Measurements from ENCODE around the gene TUBGCP2. TPM values are rescaled to one million over a fixed set of nuclear protein-coding genes. Genes with fewer than 3 reads are reported as not detected.

The TUBGCP2 gene
- total RNA-seq, 1 experiment from 2014 or later: 93.7 TPM

DNA sequence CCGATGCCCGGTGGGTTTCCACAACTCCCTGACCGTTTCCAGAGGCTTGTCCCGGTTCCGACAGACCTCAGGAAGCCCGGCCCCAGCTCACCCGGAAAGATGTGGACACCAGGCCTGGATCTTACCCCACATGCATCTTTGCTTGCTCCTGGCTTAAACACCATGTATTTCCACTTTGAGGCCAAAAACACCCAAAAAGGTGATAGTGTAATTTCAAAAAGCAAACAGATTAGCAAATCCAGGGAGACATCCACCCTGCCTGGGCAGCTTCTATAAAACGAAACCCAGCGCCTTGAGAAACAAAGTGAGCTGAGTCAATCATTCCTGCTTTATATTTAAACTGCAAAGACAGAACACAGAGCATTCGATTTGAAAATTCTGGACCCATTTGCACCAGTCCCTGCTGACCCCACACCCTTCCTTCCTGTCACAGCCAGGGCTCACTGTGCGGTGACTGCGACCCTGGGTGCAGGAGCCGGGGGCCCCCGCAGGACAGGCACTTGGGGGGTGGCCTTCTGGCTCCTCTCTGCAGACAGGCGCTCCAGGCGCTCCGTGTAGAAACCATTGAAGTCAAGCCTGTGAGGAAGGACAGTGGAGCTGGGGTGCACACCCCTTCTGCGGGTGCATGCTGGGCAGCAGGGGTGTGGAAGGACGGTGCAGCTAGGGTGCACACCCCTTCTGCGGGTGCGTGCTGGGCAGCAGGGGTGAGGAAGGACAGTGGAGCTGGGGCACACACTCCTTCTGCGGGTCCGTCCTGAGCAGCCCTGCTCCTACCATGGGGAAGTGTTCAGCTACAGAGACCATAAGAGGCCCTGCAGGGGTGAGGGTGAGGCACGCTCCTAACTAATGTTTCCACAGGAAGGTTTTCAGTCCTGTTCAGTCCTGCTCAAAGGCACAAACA lies 29.1 kb downstream of the TUBGCP2 start:
- in situ Hi-C loops (cut with HindIII; ENCODE audit: low pct_unique_long_range_greater_than_20kb, low sequenced_read_pairs): no loop called here
- DNase-seq (ENCODE audit: low read depth, low spot score) (no peak), ATAC-seq (no peak)
- Histone ChIP-seq H3K36me3 (ENCODE audit: control insufficient read depth, insufficient read depth, low read length) (no peaks in the 10 kb centered on the region; the same call in 1 of the 2 replicates), H3K9me3 (ENCODE audit: control insufficient read depth, insufficient read depth, low read depth, low read length) (no peaks in the 10 kb centered on the region), H3K4me1 (ENCODE audit: control insufficient read depth, insufficient read depth, low read length) (peaks cover 44% of the 10 kb centered on the region), H3K27ac (ENCODE audit: low read length) (no peak overlapping the region), H3K4me3 (ENCODE audit: low read depth in 2 of 2, low read length in 2 of 2) (no peak overlapping the region), H3K27me3 (ENCODE audit: control insufficient read depth, insufficient read depth, low read length) (no peaks in the 10 kb centered on the region)
- BruUV-seq (replicated peaks): no TSS peak
- intact Hi-C loops (cut with micrococcal nuclease; ENCODE audit: unreplicated experiment): no loop called here
- TF ChIP-seq POLR2AphosphoS5 (IDR thresholded peaks at IDR 0.05; ENCODE audit: low read depth, low read length) (no peak), TCF7L2 (IDR thresholded peaks at IDR 0.05; ENCODE audit: low read depth, low read length) (no peak), SIN3A (IDR thresholded peaks at IDR 0.05; ENCODE audit: borderline replicate concordance, insufficient read depth, low read depth, low read length) (no peak)
- TF ChIP-seq, protein P1, sequence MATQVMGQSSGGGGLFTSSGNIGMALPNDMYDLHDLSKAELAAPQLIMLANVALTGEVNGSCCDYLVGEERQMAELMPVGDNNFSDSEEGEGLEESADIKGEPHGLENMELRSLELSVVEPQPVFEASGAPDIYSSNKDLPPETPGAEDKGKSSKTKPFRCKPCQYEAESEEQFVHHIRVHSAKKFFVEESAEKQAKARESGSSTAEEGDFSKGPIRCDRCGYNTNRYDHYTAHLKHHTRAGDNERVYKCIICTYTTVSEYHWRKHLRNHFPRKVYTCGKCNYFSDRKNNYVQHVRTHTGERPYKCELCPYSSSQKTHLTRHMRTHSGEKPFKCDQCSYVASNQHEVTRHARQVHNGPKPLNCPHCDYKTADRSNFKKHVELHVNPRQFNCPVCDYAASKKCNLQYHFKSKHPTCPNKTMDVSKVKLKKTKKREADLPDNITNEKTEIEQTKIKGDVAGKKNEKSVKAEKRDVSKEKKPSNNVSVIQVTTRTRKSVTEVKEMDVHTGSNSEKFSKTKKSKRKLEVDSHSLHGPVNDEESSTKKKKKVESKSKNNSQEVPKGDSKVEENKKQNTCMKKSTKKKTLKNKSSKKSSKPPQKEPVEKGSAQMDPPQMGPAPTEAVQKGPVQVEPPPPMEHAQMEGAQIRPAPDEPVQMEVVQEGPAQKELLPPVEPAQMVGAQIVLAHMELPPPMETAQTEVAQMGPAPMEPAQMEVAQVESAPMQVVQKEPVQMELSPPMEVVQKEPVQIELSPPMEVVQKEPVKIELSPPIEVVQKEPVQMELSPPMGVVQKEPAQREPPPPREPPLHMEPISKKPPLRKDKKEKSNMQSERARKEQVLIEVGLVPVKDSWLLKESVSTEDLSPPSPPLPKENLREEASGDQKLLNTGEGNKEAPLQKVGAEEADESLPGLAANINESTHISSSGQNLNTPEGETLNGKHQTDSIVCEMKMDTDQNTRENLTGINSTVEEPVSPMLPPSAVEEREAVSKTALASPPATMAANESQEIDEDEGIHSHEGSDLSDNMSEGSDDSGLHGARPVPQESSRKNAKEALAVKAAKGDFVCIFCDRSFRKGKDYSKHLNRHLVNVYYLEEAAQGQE (IDR thresholded peaks at IDR 0.05; ENCODE audit: insufficient read depth in 1 of 2, low read depth in 2 of 2, low read length in 1 of 2): no peak
- TF ChIP-seq, protein P2, sequence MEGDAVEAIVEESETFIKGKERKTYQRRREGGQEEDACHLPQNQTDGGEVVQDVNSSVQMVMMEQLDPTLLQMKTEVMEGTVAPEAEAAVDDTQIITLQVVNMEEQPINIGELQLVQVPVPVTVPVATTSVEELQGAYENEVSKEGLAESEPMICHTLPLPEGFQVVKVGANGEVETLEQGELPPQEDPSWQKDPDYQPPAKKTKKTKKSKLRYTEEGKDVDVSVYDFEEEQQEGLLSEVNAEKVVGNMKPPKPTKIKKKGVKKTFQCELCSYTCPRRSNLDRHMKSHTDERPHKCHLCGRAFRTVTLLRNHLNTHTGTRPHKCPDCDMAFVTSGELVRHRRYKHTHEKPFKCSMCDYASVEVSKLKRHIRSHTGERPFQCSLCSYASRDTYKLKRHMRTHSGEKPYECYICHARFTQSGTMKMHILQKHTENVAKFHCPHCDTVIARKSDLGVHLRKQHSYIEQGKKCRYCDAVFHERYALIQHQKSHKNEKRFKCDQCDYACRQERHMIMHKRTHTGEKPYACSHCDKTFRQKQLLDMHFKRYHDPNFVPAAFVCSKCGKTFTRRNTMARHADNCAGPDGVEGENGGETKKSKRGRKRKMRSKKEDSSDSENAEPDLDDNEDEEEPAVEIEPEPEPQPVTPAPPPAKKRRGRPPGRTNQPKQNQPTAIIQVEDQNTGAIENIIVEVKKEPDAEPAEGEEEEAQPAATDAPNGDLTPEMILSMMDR (IDR thresholded peaks at IDR 0.05): no peak
- ChIA-PET CTCF (no interaction called here), POLR2A (no interaction called here)

DNA sequence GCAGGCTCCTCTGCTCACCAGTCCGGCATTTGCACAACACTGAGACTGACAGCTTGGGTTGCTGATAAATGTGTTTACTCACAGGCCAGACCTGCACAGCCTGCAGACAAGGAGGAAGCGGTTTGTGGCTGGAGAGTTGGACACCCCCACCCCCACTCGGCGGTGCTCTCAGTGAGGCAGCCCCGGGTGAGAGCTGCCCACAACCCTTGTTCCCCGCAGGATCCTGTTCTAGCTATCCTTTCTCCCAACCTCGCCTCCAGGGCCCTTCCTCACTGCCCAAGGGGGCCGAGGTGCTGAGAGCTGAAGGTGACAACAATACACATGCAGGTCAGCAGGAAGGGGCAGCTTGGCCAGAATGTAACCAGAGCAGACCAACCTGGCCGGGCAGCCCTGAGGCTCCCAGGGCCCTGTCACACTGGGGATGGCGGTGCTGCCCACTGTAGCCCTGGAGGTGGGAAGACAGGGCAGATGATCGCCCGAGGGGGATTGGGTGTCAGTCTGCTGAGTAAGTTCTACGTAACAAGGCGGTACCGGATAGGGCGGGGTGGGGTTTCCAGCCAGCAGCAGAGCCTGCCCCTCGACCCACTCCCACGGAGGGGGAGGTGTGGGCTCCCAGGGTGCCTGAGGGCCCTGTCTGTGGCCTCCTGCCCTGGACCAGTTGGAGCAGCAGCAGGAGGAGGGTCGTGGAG lies 30.0 kb downstream of the TUBGCP2 start:
- intact Hi-C loops (cut with micrococcal nuclease; ENCODE audit: unreplicated experiment) (no loop called here), in situ Hi-C loops (cut with HindIII; ENCODE audit: low pct_unique_long_range_greater_than_20kb, low sequenced_read_pairs) (no loop called here)
- CTCF ChIA-PET: no interaction called here
- Histone ChIP-seq H3K27ac (ENCODE audit: low read length) (peak overlapping the region; percentile 34; the same call in 1 of the 2 replicates), H3K36me3 (ENCODE audit: control insufficient read depth, insufficient read depth, low read length) (no peaks in the 10 kb centered on the region; the same call in 1 of the 2 replicates), H3K4me1 (ENCODE audit: control insufficient read depth, insufficient read depth, low read length) (peaks cover 44% of the 10 kb centered on the region), H3K4me3 (ENCODE audit: low read depth in 2 of 2, low read length in 2 of 2) (no peak overlapping the region), H3K9me3 (ENCODE audit: control insufficient read depth, insufficient read depth, low read depth, low read length) (no peaks in the 10 kb centered on the region), H3K27me3 (ENCODE audit: control insufficient read depth, insufficient read depth, low read length) (no peaks in the 10 kb centered on the region)
- no TSS peak for BruUV-seq (replicated peaks)
- DNase-seq (ENCODE audit: low read depth, low spot score): no peak
- POLR2A ChIA-PET: no interaction called here
- TF ChIP-seq SIN3A (IDR thresholded peaks at IDR 0.05; ENCODE audit: borderline replicate concordance, insufficient read depth, low read depth, low read length): no peak
- no peak for TF ChIP-seq POLR2AphosphoS5 (IDR thresholded peaks at IDR 0.05; ENCODE audit: low read depth, low read length)
- TF ChIP-seq TCF7L2 (IDR thresholded peaks at IDR 0.05; ENCODE audit: low read depth, low read length): no peak
- ATAC-seq: peak; percentile 52
